Activated CD4-positive, alpha-beta T cell treated with anti-CD3 and anti-CD28 coated beads, Interleukin-2, amount 50 U/mL, for 1 hour (primary cell): ENCODE results near the gene COL19A1.
A peak's percentile ranks its signal among the peaks of the same experiment; 100 is the strongest.

Experiments used
- DNase-seq: peaks from one replicate; pipeline ENCODE4 v3.0.0-alpha.2; 2020

Gene COL19A1

GRCh38 chr6:70180183-70180900, 314.0 kb downstream of the COL19A1 start:
- no peak for DNase-seq

DNA sequence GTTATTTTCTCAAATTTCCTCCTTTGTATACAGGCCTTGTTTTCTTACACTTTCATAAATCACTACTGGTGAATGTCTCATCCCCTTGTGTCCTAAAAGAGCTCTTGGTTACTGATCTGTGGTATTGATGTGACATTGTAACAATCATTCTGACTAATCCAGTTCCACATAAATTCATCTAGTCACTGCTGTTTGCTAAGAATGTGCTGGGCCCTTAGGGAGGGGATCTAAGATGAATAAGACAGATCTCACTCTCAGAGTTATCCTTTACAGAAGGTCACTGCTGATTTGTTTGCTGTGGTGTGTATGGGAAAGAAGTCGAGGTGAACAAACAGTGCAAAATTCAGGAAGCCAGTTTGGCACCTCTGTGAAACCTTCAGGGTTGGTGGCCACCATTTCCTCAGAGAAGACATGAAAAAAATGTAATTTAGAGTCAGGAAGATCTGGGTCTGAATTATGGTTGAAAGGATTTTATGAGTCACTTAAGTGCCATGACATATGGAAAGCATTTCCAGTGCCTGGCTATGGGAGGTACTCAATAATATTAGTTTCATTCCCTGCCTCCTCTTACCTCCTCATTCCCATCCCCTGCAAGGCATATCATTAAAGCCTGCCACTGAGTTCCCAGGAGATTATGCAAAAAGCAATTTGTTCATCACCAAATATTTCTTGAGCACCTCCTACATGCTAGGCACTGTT, 314.7 kb downstream of the COL19A1 start:
- no peak for DNase-seq

GRCh38 chr6:70183538-70183937, 317.2 kb downstream of the COL19A1 start:
- DNase-seq, result no peak

GRCh38 chr6:70184723-70185122, 318.4 kb downstream of the COL19A1 start:
- no peak for DNase-seq

DNA sequence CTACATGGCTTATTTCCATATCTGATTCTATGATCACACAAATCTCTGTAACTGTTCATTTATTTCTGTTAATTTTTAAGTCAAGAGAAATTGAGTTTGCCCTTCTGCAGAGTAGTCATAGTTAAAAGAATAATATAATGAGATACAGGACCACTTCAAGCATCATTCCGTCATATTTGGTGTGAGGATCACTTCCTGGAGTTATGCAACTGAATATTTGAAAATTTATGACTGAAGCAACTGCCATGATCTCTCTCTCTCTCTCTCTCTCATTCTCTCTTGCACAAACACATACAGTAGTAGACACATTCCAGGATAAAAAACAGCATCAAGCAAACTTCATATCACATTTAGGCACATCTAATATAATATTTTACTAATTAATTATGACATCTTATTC, 320.1 kb downstream of the COL19A1 start:
- no peak for DNase-seq

- DNase-seq, result no peak
Measured at GRCh38 chr6:70188202-70188601, 321.8 kb downstream of the COL19A1 start.

- DNase-seq, result no peak
Measured at GRCh38 chr6:70194421-70194820, 328.1 kb downstream of the COL19A1 start.

DNA sequence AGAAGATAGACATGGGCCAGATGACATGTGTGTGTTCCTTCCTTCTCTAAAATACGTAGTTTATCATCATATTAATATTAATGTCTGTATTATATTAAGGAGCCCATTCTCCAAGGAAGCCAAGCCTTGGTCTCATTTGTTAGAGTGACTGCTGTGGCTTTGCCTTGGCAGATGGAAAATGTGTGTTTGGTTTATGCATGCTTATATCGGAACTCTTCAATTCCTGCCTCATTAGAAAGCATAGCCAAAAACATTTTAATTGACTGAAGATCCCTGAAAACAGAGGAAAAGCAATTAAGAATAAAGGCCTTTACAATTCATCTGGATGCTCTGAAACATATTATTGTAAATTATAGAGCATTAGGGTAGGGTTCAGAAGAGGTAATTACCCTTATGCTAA, 330.2 kb downstream of the COL19A1 start:
- no peak for DNase-seq

DNA sequence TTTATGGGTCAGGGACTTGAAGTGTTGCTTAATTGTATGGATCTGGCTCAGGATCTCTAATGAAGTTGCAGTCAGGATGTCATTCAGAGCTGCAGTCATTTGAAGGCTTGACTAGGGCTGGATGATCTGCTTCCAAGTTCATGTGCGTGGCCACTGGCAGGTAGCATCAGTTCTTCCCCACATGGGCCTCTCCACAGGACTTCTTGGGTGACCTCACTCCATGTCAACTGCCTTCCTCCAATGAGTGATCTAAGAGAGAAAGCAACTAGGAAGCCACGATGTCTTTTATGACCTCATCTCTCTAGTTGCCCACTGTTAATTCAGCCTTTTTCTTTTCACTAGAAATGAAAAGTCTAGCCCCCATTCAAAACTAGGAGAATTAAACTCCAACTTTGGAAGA, 332.4 kb downstream of the COL19A1 start:
- no peak for DNase-seq

GRCh38 chr6:70208235-70208790, 342.0 kb downstream of the COL19A1 start:
- DNase-seq, result no peak

- DNase-seq, result no peak
Measured at GRCh38 chr6:70210462-70210861, 344.1 kb downstream of the COL19A1 start.

- DNase-seq, result no peak
Measured at GRCh38 chr6:70215460-70216108, 349.2 kb downstream of the COL19A1 start.

DNA sequence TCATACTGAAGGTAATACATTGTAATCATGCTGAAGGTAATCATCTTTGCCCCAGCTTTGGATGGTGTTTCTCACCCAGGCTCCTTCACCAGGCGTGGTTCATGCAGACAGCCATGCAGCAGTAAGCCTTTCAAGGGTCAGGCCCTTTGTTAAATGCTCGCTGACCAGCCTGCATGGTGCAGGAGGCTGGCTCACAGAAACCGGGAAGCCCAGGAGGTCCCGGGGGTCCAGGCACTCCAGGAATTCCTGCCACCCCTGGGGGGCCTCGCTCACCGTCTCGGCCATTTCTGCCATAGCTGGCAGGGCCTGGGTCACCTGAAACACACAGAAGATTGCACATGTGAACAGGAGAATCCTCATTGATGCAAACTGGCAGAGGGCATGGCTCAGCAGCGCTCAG, 350.4 kb downstream of the COL19A1 start:
- DNase-seq, result no peak

- DNase-seq, result no peak
Measured at GRCh38 chr6:70219943-70220613, 353.7 kb downstream of the COL19A1 start.

DNA sequence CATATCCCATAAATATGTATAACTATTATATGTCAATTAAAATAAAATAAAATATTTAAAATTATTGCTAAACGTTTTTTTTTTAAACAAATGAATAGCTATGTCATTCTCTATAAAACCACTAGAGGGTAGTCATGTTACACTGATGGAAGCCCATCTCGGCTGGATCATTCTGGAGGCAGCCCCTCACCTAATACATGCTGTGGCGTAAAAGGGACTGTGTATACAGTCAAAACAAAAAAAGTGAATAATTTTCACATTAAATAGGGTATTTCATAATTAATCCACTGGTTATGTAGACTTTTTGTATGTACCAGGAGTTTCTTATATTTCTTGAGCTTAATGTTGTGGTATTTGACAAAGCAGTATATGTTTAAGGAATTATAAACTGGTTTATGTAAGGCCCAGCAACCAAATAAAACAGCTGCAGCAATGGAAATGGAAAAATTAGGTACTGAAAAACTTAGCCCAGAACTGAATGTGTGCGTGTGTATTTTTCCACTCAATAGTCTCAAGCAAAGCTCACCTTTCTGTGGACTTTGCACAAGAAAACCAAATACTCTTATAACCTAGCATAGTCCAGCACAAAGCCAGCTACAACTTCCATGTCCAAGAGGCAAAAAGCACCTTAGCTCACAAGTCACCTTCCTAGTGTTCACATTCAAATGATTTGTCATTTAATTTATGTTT, 354.8 kb downstream of the COL19A1 start:
- DNase-seq, result peak; percentile 1

DNA sequence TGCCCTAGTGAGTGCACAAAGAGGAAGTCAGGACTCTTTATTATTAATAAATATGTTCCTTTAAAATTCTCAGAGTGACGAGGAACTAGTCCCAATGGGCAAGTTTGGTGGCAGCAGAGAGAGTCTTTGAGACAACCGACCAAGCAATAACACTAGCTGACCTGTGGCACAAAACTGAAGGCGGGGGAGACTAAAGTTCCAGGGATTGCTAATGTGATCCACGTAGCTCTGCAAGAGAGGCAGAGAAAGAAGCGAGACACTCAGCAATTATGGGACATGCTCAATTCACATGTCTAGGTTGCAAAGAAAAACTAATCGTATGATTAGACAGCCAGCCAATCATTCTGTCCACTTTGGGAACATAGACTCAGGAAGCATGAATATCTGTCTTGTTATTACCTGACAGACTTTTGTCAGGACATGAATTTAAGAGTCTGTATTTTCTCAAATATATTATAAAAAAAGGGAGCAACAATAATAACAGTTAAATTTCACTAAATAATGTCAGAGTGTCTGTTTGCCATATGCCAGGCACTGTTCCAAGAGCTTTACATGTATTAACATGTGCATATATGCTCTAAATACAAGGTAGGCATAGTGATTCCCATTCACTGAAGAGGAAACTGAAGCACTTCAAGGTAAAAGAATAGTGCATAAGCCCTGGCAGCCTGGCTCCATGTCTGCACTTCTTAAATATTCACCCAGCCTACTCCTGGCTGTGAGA, 355.5 kb downstream of the COL19A1 start:
- DNase-seq, result no peak

- no peak for DNase-seq
Measured at GRCh38 chr6:70222439-70222749, 356.0 kb downstream of the COL19A1 start.

- DNase-seq, result no peak
Measured at GRCh38 chr6:70225055-70225454, 358.7 kb downstream of the COL19A1 start.

DNA sequence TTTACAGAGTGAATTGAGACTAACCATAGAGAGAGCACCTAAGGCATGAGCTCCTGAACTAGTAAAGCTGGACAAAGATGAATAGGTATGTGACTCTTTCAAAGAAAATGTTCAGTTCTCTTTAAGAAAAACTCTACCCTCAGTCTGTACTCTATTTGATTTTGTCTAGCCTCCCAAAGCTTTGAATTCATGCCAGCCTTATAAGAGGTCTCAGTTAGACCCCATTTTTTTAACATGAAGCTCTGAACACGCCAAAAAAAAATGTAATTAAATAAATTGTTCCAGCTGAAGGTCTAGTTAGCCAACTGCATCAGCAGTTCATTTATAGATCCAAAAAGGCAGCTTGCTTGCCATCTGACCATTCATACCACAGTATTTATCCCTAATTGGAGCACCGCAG, 365.0 kb downstream of the COL19A1 start:
- DNase-seq, result no peak

- no peak for DNase-seq
Measured at GRCh38 chr6:70234561-70235236, 368.3 kb downstream of the COL19A1 start.

- DNase-seq, result no peak
Measured at GRCh38 chr6:70236343-70236742, 370.0 kb downstream of the COL19A1 start.

DNA sequence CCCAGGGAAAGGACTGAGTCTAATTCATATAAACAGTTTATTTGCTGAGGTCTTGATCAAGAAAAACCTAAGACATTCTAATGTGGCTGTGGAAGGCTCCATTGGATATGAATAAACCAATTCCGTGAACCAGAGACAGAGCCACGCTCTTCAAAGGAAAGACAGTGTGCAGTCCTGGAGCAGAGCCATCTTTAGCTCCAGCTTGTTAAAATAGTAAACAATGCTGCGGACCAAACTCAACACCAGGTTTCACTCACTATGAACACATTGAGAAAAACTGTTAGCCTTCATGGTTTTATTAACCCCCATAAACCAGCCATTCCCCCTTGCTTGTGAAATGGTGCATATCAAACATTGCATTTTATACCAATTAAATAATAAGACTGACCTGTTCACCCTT, 374.7 kb downstream of the COL19A1 start:
- DNase-seq, result no peak
